HEK293 (cell line): ENCODE measurements around the gene MYH11.

Source experiments
- CTCF ChIP-seq: fragments of 450-650 bp; formaldehyde crosslinking; IDR thresholded peaks from 2 replicates; pipeline ENCODE4 v1.5.1; 2016; ENCODE audit warnings: missing biosample characterization, missing genetic modification characterization
- HOXA7 ChIP-seq: sonication (generic); formaldehyde crosslinking; IDR thresholded peaks from 2 replicates; pipeline ENCODE4 v1.8.1; 2022; ENCODE audit warnings: missing genetic modification reagents, borderline replicate concordance
- MYNN ChIP-seq: fragments of 450-650 bp; formaldehyde crosslinking; IDR thresholded peaks from 2 replicates; pipeline ENCODE4 v1.5.1; 2016; ENCODE audit warnings: missing biosample characterization, missing genetic modification characterization, borderline replicate concordance
- PRDM10 ChIP-seq: fragments of 450-650 bp; formaldehyde crosslinking; IDR thresholded peaks from 2 replicates; pipeline ENCODE4 v1.5.1; 2016; ENCODE audit warnings: missing biosample characterization, missing genetic modification characterization
- TRIM28 ChIP-seq: IDR thresholded peaks from 2 replicates; pipeline ENCODE4 v1.6.1; 2011; ENCODE audit warnings: low read length, control low read depth, borderline replicate concordance
- ZBTB20 ChIP-seq: fragments of 450-650 bp; formaldehyde crosslinking; IDR thresholded peaks from 2 replicates; pipeline ENCODE4 v1.5.1; 2016; ENCODE audit warnings: missing biosample characterization, missing genetic modification characterization
- ZNF274 ChIP-seq, 2 experiments: fragments of 200-500 bp in 1 of 2; fragments of 450-650 bp in 1 of 2; sonication (Bioruptor generic) in 1 of 2; formaldehyde crosslinking in 1 of 2; IDR thresholded peaks; 2 replicates each; pipeline versions ENCODE4 v1.5.1 to v1.6.1; 2014 to 2016; ENCODE audit warnings: borderline replicate concordance in 1 of 2, inconsistent platforms in 1 of 2, low read length in 1 of 2, missing biosample characterization in 1 of 2, missing genetic modification characterization in 1 of 2
- ZNF624 ChIP-seq: fragments of 450-650 bp; formaldehyde crosslinking; IDR thresholded peaks from 2 replicates; pipeline ENCODE4 v1.5.1; 2017; ENCODE audit warnings: missing biosample characterization, missing genetic modification characterization
- ZNF660 ChIP-seq: fragments of 450-650 bp; IDR thresholded peaks from 2 replicates; pipeline ENCODE4 v1.5.1; 2018; ENCODE audit warnings: missing biosample characterization, mild to moderate bottlenecking, missing genetic modification characterization
- ZNF843 ChIP-seq: fragments of 450-650 bp; formaldehyde crosslinking; IDR thresholded peaks from 2 replicates; pipeline ENCODE4 v1.5.1; 2016; ENCODE audit warnings: missing biosample characterization, missing genetic modification characterization
- ZSCAN18 ChIP-seq: fragments of 450-650 bp; formaldehyde crosslinking; IDR thresholded peaks from 2 replicates; pipeline ENCODE4 v1.5.1; 2016; ENCODE audit warnings: missing biosample characterization, missing genetic modification characterization

- no peak for TF ChIP-seq ZNF660 (tag by site-specific recombination)
- no peak for TF ChIP-seq CTCF (tag by site-specific recombination)
- no peak for TF ChIP-seq PRDM10 (tag by site-specific recombination)
- no peak for TF ChIP-seq ZNF274 (IDR thresholded peaks at IDR 0.05; ENCODE audit: low read length)
- no peak for TF ChIP-seq ZNF274 (tag by site-specific recombination; IDR thresholded peaks at IDR 0.05; ENCODE audit: borderline replicate concordance)
- TF ChIP-seq TRIM28 = no peak
- TF ChIP-seq ZNF624 = no peak
- TF ChIP-seq MYNN = no peak
- no peak for TF ChIP-seq ZSCAN18 (tag by site-specific recombination)
- TF ChIP-seq ZBTB20 (tag by site-specific recombination) = no peak
- TF ChIP-seq ZNF843 (tag by site-specific recombination) = no peak
- TF ChIP-seq HOXA7 (CRISPR knock-in tag) = no peak
Observed at GRCh38 chr16:15897834-15898254, 41.0 kb upstream of the MYH11 start.
